Tibial artery (tissue), 4 donors: Measurements from ENCODE around the gene CEP44.

Experiments used
- DNase-seq, 2 donors: peaks; one replicate each; pipeline ENCODE4 v3.0.0-alpha.2; 2019
- H3K27ac ChIP-seq, 2 donors: fragments of 200-600 bp; sonication (generic) in 1 of 2; 1 replicate in 1 of 2; 2 replicates in 1 of 2; pipeline ENCODE4 v1.5.1; 2018 to 2019; ENCODE audit warnings: mild to moderate bottlenecking in 1 of 2
- H3K27me3 ChIP-seq, 2 donors: fragments of 200-600 bp; sonication (generic) in 1 of 2; one replicate each; pipeline versions ENCODE4 v1.5.1 to v1.6.0; 2016 to 2019
- H3K36me3 ChIP-seq, 3 donors: fragments of 200-600 bp; sonication (generic) in 2 of 3; one replicate each; pipeline ENCODE4 v1.5.1; 2016 to 2019; ENCODE audit warnings: mild to moderate bottlenecking in 2 of 3
- H3K4me1 ChIP-seq, 4 donors: fragments of 200-600 bp; sonication (generic) in 2 of 4; 1 replicate in 3 of 4; 2 replicates in 1 of 4; pipeline ENCODE4 v1.5.1; 2016 to 2019
- H3K4me3 ChIP-seq, 2 donors: fragments of 200-600 bp; sonication (generic) in 1 of 2; 1 replicate in 1 of 2; 2 replicates in 1 of 2; pipeline ENCODE4 v1.5.1; 2018 to 2019; ENCODE audit warnings: mild to moderate bottlenecking in 2 of 2
- H3K9me3 ChIP-seq, 3 donors: fragments of 200-600 bp; sonication (generic) in 1 of 3; one replicate each; pipeline ENCODE4 v1.5.1; 2016 to 2019
- intact Hi-C: fragments of 100-400 bp; cut with DNase I; formaldehyde crosslinking; loops from one replicate; pipeline ENCODE4 v1.15.0; 2023; ENCODE audit warnings: low total_unique reads
- TF ChIP-seq, protein P1 (sequence below), 2 experiments: fragments of 200-600 bp in 1 of 2; fragments of 450-650 bp in 1 of 2; IDR thresholded peaks; one replicate each; pipeline ENCODE4 v1.5.1; 2017 to 2019; ENCODE audit warnings: antibody characterized with exemption in 2 of 2, mild to moderate bottlenecking in 1 of 2, moderate library complexity in 1 of 2

CEP44 gene, protein sequence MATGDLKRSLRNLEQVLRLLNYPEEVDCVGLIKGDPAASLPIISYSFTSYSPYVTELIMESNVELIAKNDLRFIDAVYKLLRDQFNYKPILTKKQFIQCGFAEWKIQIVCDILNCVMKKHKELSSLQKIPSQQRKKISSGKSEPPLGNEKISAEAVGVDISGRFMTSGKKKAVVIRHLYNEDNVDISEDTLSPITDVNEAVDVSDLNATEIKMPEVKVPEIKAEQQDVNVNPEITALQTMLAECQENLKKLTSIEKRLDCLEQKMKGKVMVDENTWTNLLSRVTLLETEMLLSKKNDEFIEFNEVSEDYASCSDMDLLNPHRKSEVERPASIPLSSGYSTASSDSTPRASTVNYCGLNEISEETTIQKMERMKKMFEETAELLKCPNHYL

DNA sequence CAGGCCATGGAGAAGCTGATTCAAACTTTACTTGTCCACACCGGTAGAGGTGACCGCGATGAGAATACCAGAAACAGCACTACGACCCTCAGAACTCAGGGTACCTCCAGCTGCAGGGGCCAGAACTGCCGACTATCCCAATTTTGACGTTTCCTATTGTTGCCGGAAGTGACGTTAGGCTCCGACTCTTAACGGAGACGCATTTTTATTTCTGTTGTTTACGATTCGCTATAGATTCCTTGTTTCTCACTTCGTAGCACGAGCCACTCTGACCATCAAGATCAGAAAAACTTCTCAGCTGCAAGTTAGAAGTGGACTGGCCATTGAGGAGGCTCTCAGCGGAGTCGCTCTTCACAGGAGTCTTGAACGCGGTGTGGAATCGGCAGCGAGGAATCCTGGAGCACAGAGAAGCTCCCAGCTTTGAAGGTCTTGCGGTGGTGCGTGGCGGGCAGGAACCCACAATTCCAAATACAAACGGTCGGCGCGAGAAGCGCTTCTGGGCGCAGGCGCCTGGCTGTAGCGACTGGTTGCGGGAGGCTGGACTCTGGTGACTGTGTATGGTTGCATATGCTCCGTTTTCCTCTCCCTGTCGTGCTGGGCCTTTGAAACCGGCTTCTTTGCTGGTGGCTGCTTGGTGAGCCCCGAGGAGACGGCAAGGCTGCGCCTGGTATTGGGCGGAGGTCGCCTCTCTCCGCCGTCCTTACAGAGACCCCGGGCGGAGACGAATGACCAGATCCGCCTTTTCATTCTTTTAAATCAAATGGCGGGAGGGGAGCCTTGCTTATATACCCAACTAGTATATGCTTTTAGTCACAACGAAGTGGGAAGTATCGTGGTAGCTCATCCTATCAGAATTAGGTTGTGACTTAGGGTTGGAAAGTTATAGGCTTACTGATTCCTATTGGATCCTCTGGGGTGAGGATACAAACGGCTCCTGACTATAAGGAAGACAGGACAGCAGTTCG is at the start of gene CEP44, which contains the start of gene FBXO8:
TSS of gene CEP44 (plus strand) at position 405 of the 965 bp plus-strand sequence. CDS start 15,211 bp downstream, outside the sequence.
TSS of gene FBXO8 (minus strand) at position 161 of the 965 bp plus-strand sequence. CDS start 20,575 bp downstream, outside the sequence.
- no peaks in the 10 kb centered on the region for H3K36me3 ChIP-seq
- no peaks in the 10 kb centered on the region for H3K27me3 ChIP-seq
- peak within 1 kb of the TSS; percentile 61 to 69 for H3K4me3 ChIP-seq
- intact Hi-C loops = no loop called here
- peaks cover 5 to 41% (median 18%) of the 10 kb centered on the region in 4 donors for H3K4me1 ChIP-seq
- H3K27ac ChIP-seq = peak within 1 kb of the TSS; percentile 89 to 96
- TF ChIP-seq, protein P1, sequence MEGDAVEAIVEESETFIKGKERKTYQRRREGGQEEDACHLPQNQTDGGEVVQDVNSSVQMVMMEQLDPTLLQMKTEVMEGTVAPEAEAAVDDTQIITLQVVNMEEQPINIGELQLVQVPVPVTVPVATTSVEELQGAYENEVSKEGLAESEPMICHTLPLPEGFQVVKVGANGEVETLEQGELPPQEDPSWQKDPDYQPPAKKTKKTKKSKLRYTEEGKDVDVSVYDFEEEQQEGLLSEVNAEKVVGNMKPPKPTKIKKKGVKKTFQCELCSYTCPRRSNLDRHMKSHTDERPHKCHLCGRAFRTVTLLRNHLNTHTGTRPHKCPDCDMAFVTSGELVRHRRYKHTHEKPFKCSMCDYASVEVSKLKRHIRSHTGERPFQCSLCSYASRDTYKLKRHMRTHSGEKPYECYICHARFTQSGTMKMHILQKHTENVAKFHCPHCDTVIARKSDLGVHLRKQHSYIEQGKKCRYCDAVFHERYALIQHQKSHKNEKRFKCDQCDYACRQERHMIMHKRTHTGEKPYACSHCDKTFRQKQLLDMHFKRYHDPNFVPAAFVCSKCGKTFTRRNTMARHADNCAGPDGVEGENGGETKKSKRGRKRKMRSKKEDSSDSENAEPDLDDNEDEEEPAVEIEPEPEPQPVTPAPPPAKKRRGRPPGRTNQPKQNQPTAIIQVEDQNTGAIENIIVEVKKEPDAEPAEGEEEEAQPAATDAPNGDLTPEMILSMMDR (IDR thresholded peaks at IDR 0.05) = no peak
- no peaks in the 10 kb centered on the region for H3K9me3 ChIP-seq
- peak; percentile 57 to 81 for DNase-seq

DNA sequence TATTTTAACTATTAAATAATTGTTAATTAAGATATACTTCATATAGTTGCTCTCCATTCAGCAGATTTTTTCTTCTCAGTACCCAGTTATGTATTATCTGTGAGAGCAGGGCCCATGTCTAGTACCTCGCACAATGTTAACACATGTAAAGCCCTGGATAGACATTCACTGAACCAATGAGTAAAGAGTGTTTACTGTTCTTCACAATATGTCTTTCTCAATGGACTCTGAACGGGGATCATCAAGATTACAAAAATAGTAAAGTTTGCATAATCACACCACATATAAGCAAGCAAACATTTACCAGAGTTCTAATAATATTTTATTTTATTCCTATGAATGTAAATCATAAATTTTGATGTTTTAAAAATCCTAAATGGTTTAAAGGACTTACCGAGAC is 47.4 kb upstream of the CEP44 start:
- no peak overlapping the region for H3K27ac ChIP-seq
- intact Hi-C loops = no loop called here
- DNase-seq = no peak
- TF ChIP-seq, protein P1 (IDR thresholded peaks at IDR 0.05) = no peak
- peaks cover 0 to 4% (median 0%) of the 10 kb centered on the region in 4 donors for H3K4me1 ChIP-seq
- no peaks in the 10 kb centered on the region for H3K9me3 ChIP-seq
- peaks cover 12 to 24% (median 21%) of the 10 kb centered on the region in 3 donors for H3K36me3 ChIP-seq
- no peaks in the 10 kb centered on the region for H3K27me3 ChIP-seq
- no peak overlapping the region for H3K4me3 ChIP-seq

- TF ChIP-seq, protein P1 (IDR thresholded peaks at IDR 0.05) = no peak
- H3K27me3 ChIP-seq = no peaks in the 10 kb centered on the region
- no peak overlapping the region for H3K4me3 ChIP-seq
- peaks cover 8 to 19% (median 14%) of the 10 kb centered on the region in 3 donors for H3K36me3 ChIP-seq
- H3K4me1 ChIP-seq = peaks cover 0 to 4% (median 0%) of the 10 kb centered on the region in 4 donors
- H3K27ac ChIP-seq = no peak overlapping the region
- no peak for DNase-seq
- intact Hi-C loops = no loop called here
- no peaks in the 10 kb centered on the region for H3K9me3 ChIP-seq
Measured at GRCh38 chr4:174241162-174241561, 42.5 kb upstream of the CEP44 start.

GRCh38 chr4:174244441-174244840 is 39.3 kb upstream of the CEP44 start:
- Histone ChIP-seq H3K4me1 (no peaks in the 10 kb centered on the region), H3K36me3 (peaks cover 0 to 3% (median 0%) of the 10 kb centered on the region in 3 donors), H3K27ac (no peak overlapping the region), H3K4me3 (no peak overlapping the region), H3K27me3 (no peaks in the 10 kb centered on the region), H3K9me3 (no peaks in the 10 kb centered on the region)
- TF ChIP-seq, protein P1 (IDR thresholded peaks at IDR 0.05) = no peak
- no peak for DNase-seq
- intact Hi-C loops = no loop called here

GRCh38 chr4:174245714-174246113 is 38.0 kb upstream of the CEP44 start:
- Histone ChIP-seq H3K4me1 (no peaks in the 10 kb centered on the region), H3K4me3 (no peak overlapping the region), H3K27ac (no peak overlapping the region), H3K27me3 (no peaks in the 10 kb centered on the region), H3K36me3 (no peaks in the 10 kb centered on the region), H3K9me3 (no peaks in the 10 kb centered on the region)
- no peak for DNase-seq
- TF ChIP-seq, protein P1 (IDR thresholded peaks at IDR 0.05) = no peak
- intact Hi-C loops = no loop called here
